Hepatocyte (in vitro differentiated cells): ENCODE data around the gene GRAP2.

Source experiments
- CTCF ChIP-seq: fragments of 200-600 bp; sonication (generic); IDR thresholded peaks from 2 replicates; pipeline ENCODE4 v1.5.1; 2016; ENCODE audit warnings: antibody characterized with exemption, mild to moderate bottlenecking; ENCODE audit not compliant: poor library complexity
- EZH2phosphoT487 ChIP-seq: fragments of 200-600 bp; sonication (generic); IDR thresholded peaks from one replicate; pipeline ENCODE4 v1.6.1; 2018; ENCODE audit warnings: antibody characterized with exemption, mild to moderate bottlenecking, low read depth, moderate library complexity; ENCODE audit not compliant: unreplicated experiment, severe bottlenecking

GRCh38 chr22:39917197-39917643, 16.3 kb downstream of the GRAP2 start:
- TF ChIP-seq CTCF, result no peak
- TF ChIP-seq EZH2phosphoT487, result no peak
